HepG2 (cell line): ENCODE data around the gene LUZP2. TPM values are rescaled to one million over a fixed set of nuclear protein-coding genes. Genes with fewer than 3 reads are reported as not detected.

ENCODE experiments used
- ATAC-seq: fragments of 200-7000 bp; cut with Tn5 transposase; 3 replicates; pipeline ENCODE4 v1.9.1; 2020; ENCODE audit warnings: mild to moderate bottlenecking, moderate library complexity
- BruUV-seq: library from RNA; stranded (reverse); fragments of 400-500 nt; replicated peaks from 2 replicates; lab custom pipeline; 2021; lab: Mats Ljungman, UMichigan
- CTCF ChIA-PET: fragments of 300-600 bp; formaldehyde crosslinking; extraction: SDS; loops from one replicate; lab custom pipeline; 2021; ENCODE audit warnings: low total read pairs, inconsistent platforms, low intra/inter-chr PET ratio; lab: Yijun Ruan, JAX
- POLR2A ChIA-PET: fragments of 350-600 bp; sonication (Branson Sonifier 250); formaldehyde crosslinking; loops from one replicate; lab custom pipeline; 2020; ENCODE audit warnings: antibody characterized with exemption, inconsistent platforms; lab: Yijun Ruan, JAX
- DNase-seq: peaks from one replicate; pipeline ENCODE4 v3.0.0-alpha.2; 2015; ENCODE audit warnings: low spot score
- FAIRE-seq: peaks from 3 replicates; lab custom pipeline; 2011; peaks lifted over from hg19 to GRCh38; lab: Jason Lieb, UNC
- H2AFZ ChIP-seq: one replicate; pipeline ENCODE4 v1.6.1; 2011; ENCODE audit warnings: low read length, inconsistent platforms
- H3K27ac ChIP-seq: fragments of 300-600 bp; 3 replicates; pipeline ENCODE4 v1.8.0; 2011; ENCODE audit warnings: mixed run types, mild to moderate bottlenecking, mixed read lengths, low read length, inconsistent platforms; ENCODE audit not compliant: insufficient read depth; ENCODE audit errors: extremely low read length
- H3K27me3 ChIP-seq, 2 experiments: fragments of 200-600 bp in 1 of 2; 2 replicates in 1 of 2; 3 replicates in 1 of 2; pipeline versions ENCODE4 v1.6.0 to v1.8.0; 2011; ENCODE audit warnings: low read length in 2 of 2, mild to moderate bottlenecking in 2 of 2, moderate library complexity in 2 of 2, inconsistent platforms in 1 of 2; ENCODE audit not compliant: insufficient read depth in 2 of 2, control insufficient read depth in 1 of 2
- H3K36me3 ChIP-seq, 2 experiments: fragments of 200-600 bp in 1 of 2; replicated peaks in 1 of 2; 2 replicates in 1 of 2; 3 replicates in 1 of 2; pipeline versions ENCODE4 v1.5.1 to v1.8.0; 2011; ENCODE audit warnings: low read length in 2 of 2, inconsistent platforms in 1 of 2; ENCODE audit not compliant: insufficient read depth in 2 of 2, control insufficient read depth in 1 of 2
- H3K4me1 ChIP-seq: 2 replicates; pipeline ENCODE4 v1.5.1; 2012; ENCODE audit warnings: low read length, inconsistent platforms; ENCODE audit not compliant: insufficient read depth
- H3K4me2 ChIP-seq: 2 replicates; pipeline ENCODE4 v1.6.0; 2011; ENCODE audit warnings: low read depth, low read length, inconsistent platforms
- H3K4me3 ChIP-seq, 3 experiments: fragments of 200-600 bp in 1 of 3; sonication (generic), shearing (Covaris generic) in 1 of 3; replicated peaks in 1 of 3; 2 replicates each; pipeline ENCODE4 v1.5.1; 2011 to 2016; ENCODE audit warnings: low read length in 3 of 3, inconsistent platforms in 2 of 3, low read depth in 2 of 3, mild to moderate bottlenecking in 2 of 3, control low read depth in 1 of 3, mixed read lengths in 1 of 3; ENCODE audit not compliant: insufficient read depth in 1 of 3
- H3K79me2 ChIP-seq: one replicate; pipeline ENCODE4 v1.6.1; 2011; ENCODE audit warnings: low read length, inconsistent platforms; ENCODE audit not compliant: insufficient read depth
- H3K9ac ChIP-seq: 2 replicates; pipeline ENCODE4 v1.6.0; 2011; ENCODE audit warnings: mild to moderate bottlenecking, low read depth, low read length, inconsistent platforms; ENCODE audit not compliant: insufficient read depth
- H3K9me3 ChIP-seq: 2 replicates; pipeline ENCODE4 v1.5.1; 2012; ENCODE audit warnings: mild to moderate bottlenecking, low read length
- H4K20me1 ChIP-seq: 2 replicates; pipeline ENCODE4 v1.6.0; 2011; ENCODE audit warnings: inconsistent platforms, mild to moderate bottlenecking, low read length, moderate library complexity; ENCODE audit not compliant: insufficient read depth
- GABPB1 ChIP-seq: IDR thresholded peaks from 2 replicates; pipeline ENCODE4 v1.6.1; 2016; ENCODE audit warnings: mild to moderate bottlenecking, missing genetic modification reagents, moderate library complexity, missing compliant biosample characterization
- JDP2 ChIP-seq: sonication (generic); formaldehyde crosslinking; IDR thresholded peaks from 2 replicates; pipeline ENCODE4 v1.8.1; 2022; ENCODE audit warnings: missing genetic modification reagents, borderline replicate concordance
- KDM5A ChIP-seq: fragments of 200-600 bp; sonication (generic); IDR thresholded peaks from 2 replicates; pipeline ENCODE4 v1.7.0; 2018; ENCODE audit warnings: antibody characterized with exemption, mild to moderate bottlenecking, low read length, borderline replicate concordance
- NR2F2 ChIP-seq: IDR thresholded peaks from 2 replicates; pipeline ENCODE4 v1.6.1; 2012; ENCODE audit warnings: low read depth, inconsistent platforms, borderline replicate concordance
- SNAI1 ChIP-seq: sonication (generic); formaldehyde crosslinking; IDR thresholded peaks from 2 replicates; pipeline ENCODE4 v1.5.0; 2020; ENCODE audit warnings: mild to moderate bottlenecking, missing genetic modification reagents, borderline replicate concordance
- THAP7 ChIP-seq: sonication (generic); formaldehyde crosslinking; IDR thresholded peaks from 2 replicates; pipeline ENCODE4 v1.8.1; 2023; ENCODE audit warnings: mild to moderate bottlenecking, missing genetic modification reagents
- WGBS: methylation state at CpG from one replicate; pipeline ENCODE4 v1.1.6; 2017; ENCODE audit warnings: low lambda C conversion rate; 5-methylcytosine and 5-hydroxymethylcytosine counted together
- in situ Hi-C: cut with HindIII; loops from 2 replicates; pipeline ENCODE4 v1.10.0; 2017; ENCODE audit warnings: low pct_unique_long_range_greater_than_20kb; ENCODE audit not compliant: extremely low pct_ligation_motif_present
- intact Hi-C: fragments of 100-400 bp; cut with micrococcal nuclease; formaldehyde crosslinking; loops from one replicate; pipeline ENCODE4 v1.10.0; 2022; ENCODE audit not compliant: unreplicated experiment
- polyA plus RNA-seq, 8 experiments: library from polyadenylated mRNA; depleted of rRNA in 3 of 8; stranded (reverse) in 7 of 8; unstranded in 1 of 8; fragments of >200 nt; fragmentation: Illumina TruSeq in 4 of 8; extraction: Trizol in 4 of 8; gene quantifications; 2 replicates each; pipeline versions ENCODE4 v1.2.1 to v1.2.3, GENCODE V29; 2011 to 2016; ENCODE audit warnings: low read depth in 4 of 8, missing spikeins in 1 of 8, mixed read lengths in 1 of 8; ENCODE audit not compliant: insufficient read depth in 1 of 8
- total RNA-seq, 5 experiments: library from RNA; depleted of rRNA; stranded (reverse); fragments of >200 nt; fragmentation: Illumina TruSeq; extraction: Trizol; gene quantifications; 2 replicates each; pipeline ENCODE4 v1.2.3, GENCODE V29; 2016; ENCODE audit warnings: low read depth in 1 of 5
- TF ChIP-seq, protein P1 (sequence below): sonication (generic); formaldehyde crosslinking; IDR thresholded peaks from 2 replicates; pipeline ENCODE4 v1.5.1; 2020; ENCODE audit warnings: missing genetic modification reagents, mild to moderate bottlenecking, borderline replicate concordance

The LUZP2 gene
- total and polyA plus RNA-seq, 2 of the 13 experiments (the other 11 are each of a cell fraction or from before 2014, with no cell fraction given) = not detected

DNA sequence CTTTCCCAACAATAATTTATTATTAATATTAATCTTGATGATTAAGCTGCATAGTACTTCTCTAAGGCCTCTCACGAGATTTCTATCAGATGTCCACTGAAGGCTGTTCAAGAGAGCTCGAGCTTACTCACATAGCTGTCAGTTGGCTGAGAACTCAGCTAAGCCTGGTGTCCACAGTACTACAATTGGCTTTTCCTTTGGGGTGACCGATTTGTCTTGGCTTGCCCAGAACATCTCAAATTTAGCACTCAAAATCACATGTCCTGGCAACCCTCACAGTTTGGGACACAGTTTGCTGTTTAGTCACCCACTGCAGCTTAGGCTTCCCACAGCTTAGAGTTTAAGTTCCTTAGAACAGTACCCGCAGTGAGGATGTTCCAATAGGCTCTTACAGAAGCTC lies 96.5 kb downstream of the LUZP2 start (continued):
- TF ChIP-seq JDP2 (CRISPR knock-in tag) = no peak
- TF ChIP-seq KDM5A = no peak

GRCh38 chr11:24594401-24594800 lies 97.5 kb downstream of the LUZP2 start:
- POLR2A ChIA-PET = no interaction called here
- Histone ChIP-seq H3K4me2 (no peak overlapping the region), H3K27ac (no peak overlapping the region)

More at GRCh38 chr11:24594401-24594800, 97.5 kb downstream of the LUZP2 start:
- BruUV-seq = no TSS peak
- TF ChIP-seq, protein P1, sequence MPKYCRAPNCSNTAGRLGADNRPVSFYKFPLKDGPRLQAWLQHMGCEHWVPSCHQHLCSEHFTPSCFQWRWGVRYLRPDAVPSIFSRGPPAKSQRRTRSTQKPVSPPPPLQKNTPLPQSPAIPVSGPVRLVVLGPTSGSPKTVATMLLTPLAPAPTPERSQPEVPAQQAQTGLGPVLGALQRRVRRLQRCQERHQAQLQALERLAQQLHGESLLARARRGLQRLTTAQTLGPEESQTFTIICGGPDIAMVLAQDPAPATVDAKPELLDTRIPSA (CRISPR knock-in tag) = no peak
- TF ChIP-seq GABPB1 (CRISPR knock-in tag) (no peak), THAP7 (CRISPR knock-in tag) (no peak), SNAI1 (CRISPR knock-in tag) (no peak), NR2F2 (no peak)
- no peaks in the 10 kb centered on the region for H4K20me1 ChIP-seq
- no peak overlapping the region for H2AFZ ChIP-seq
- no peaks in the 10 kb centered on the region for H3K4me1 ChIP-seq
- no peaks in the 10 kb centered on the region for H3K79me2 ChIP-seq
- no peak overlapping the region for H3K9ac ChIP-seq
- intact Hi-C loops = no loop called here
- no peak overlapping the region for H3K4me3 ChIP-seq
- ATAC-seq (no peak), FAIRE-seq (no peak), DNase-seq (no peak)
- H3K36me3 ChIP-seq = no peaks in the 10 kb centered on the region
- CTCF ChIA-PET = no interaction called here
- H3K9me3 ChIP-seq = no peaks in the 10 kb centered on the region
- 15% methylated on average over 3 of the region's 3 CpGs for WGBS
- H3K27me3 ChIP-seq = no peaks in the 10 kb centered on the region
- in situ Hi-C loops = no loop called here
